HPDE6-E6E7 (cell line): ENCODE data around the gene POLD4.

ENCODE experiments used
- DNase-seq: peaks from one replicate; pipeline ENCODE4 v3.0.0; 2011; ENCODE audit warnings: missing footprints; ENCODE audit errors: extremely low spot score

The POLD4 gene

DNA sequence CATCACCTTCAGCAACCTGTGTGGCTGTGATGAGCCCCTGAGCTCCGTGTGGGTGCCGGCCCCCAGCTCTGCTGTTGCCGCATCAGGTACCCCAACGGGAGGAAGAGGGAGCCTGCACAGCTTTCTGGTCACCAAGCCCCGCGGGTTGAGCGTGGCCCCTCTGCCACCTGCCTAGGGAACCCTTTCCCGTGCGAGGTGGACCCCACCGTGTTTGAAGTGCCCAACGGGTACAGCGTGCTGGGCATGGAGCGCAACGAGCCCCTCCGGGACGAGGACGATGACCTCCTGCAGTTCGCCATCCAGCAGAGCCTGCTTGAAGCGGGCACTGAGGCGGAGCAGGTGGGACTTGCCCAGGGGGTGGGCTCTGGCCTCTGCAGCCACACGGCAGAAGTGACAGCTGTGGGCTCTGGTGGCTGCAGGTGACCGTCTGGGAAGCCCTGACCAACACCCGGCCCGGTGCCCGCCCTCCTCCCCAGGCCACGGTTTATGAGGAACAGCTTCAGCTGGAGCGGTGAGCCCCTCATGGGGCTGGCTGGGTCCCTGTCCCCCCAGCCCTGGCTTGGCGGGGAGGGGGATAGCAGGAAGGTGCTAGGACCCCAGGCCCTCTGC, 51.9 kb downstream of the POLD4 start:
- no peak for DNase-seq
